22Rv1 (cell line): ENCODE data around the gene GSS.

Experiments
- H3K27ac ChIP-seq: fragments of 450-650 bp; 2 replicates; pipeline ENCODE4 v1.5.1; 2017
- ZFX ChIP-seq: fragments of 450-650 bp; IDR thresholded peaks from 2 replicates; pipeline ENCODE4 v1.6.1; 2017; ENCODE audit warnings: antibody characterized with exemption, borderline replicate concordance
- TF ChIP-seq, protein P1 (sequence below): fragments of 450-650 bp; IDR thresholded peaks from 2 replicates; pipeline ENCODE4 v1.5.1; 2017; ENCODE audit warnings: mild to moderate bottlenecking

Gene GSS

DNA sequence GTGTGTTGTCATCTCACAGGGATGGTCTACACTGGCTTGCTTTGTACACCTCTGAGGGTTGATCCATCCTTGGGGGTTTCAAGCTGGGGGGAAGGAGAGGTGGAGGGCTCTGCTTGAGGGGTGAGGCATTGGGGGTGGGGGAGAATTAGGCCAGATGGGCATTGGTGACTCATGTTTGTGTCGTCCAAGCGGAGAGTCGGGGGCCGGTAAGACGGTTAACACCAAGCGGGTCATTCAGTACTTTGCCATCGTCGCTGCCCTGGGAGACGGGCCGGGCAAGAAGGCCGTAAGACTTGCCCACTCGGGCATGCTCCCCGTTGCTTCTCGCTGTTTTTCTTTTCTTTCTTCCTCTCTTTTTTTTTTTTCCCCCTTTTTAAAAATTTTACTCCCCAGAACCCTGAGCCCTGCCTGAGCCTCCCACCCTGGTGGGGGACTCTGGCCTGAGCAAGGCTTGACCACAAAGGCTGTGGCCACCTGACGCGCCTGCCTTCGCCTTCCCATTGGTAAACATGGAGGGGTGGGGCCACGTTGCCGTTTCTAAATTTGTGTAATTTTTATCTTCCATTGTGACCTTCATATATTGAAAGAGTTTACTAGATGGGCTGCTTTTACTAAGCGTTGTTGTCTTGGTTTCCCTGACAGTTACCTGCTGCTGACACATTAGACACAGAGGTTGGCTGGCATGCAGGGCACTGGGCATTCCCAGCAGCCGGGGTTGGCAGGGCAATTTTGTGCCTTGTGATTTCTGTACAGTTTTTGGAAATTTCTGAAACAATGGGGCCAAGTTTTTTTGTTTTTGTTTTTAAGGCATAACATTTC, 26.9 kb upstream of the GSS start:
- H3K27ac ChIP-seq = no peak overlapping the region
- TF ChIP-seq ZFX = no peak
- TF ChIP-seq, protein P1, sequence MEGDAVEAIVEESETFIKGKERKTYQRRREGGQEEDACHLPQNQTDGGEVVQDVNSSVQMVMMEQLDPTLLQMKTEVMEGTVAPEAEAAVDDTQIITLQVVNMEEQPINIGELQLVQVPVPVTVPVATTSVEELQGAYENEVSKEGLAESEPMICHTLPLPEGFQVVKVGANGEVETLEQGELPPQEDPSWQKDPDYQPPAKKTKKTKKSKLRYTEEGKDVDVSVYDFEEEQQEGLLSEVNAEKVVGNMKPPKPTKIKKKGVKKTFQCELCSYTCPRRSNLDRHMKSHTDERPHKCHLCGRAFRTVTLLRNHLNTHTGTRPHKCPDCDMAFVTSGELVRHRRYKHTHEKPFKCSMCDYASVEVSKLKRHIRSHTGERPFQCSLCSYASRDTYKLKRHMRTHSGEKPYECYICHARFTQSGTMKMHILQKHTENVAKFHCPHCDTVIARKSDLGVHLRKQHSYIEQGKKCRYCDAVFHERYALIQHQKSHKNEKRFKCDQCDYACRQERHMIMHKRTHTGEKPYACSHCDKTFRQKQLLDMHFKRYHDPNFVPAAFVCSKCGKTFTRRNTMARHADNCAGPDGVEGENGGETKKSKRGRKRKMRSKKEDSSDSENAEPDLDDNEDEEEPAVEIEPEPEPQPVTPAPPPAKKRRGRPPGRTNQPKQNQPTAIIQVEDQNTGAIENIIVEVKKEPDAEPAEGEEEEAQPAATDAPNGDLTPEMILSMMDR = no peak

GRCh38 chr20:34980543-34981233, 25.1 kb upstream of the GSS start:
- TF ChIP-seq, protein P1 = no peak
- TF ChIP-seq ZFX = no peak
- H3K27ac ChIP-seq = no peak overlapping the region

DNA sequence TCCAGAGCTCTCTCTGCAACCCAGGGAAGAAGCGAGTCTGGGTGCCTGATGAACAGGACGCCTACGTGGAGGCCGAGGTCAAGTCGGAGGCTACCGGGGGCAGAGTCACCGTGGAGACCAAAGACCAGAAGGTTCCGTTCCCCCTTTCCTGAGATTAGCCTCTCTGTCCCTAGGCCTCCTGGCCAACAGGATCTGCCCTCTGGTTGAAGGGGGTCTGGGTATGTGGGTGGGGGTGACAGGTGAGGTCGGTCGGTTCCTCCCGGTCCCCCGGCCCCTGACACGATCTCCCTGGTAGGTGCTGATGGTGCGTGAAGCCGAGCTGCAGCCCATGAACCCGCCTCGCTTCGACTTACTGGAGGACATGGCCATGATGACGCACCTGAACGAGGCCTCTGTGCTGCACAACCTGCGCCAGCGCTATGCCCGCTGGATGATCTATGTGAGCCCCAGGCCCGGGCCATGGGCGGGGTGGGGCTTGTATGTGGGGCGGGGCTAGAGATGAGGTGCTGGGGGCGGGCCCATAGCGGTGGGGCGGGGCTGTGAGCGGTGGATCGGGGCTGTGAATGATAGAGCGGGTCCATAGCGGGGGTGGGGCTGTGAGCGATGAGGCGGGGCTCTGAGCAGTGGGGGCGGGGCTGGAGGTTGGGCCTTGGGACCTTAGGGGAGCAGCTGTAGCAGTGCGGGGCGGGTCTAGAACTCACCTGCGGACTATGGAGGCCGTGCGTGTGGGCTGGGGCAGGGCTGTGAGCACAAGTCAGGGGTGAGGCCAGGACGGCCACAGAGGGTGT, 24.0 kb upstream of the GSS start:
- no peak for TF ChIP-seq ZFX
- no peak overlapping the region for H3K27ac ChIP-seq

DNA sequence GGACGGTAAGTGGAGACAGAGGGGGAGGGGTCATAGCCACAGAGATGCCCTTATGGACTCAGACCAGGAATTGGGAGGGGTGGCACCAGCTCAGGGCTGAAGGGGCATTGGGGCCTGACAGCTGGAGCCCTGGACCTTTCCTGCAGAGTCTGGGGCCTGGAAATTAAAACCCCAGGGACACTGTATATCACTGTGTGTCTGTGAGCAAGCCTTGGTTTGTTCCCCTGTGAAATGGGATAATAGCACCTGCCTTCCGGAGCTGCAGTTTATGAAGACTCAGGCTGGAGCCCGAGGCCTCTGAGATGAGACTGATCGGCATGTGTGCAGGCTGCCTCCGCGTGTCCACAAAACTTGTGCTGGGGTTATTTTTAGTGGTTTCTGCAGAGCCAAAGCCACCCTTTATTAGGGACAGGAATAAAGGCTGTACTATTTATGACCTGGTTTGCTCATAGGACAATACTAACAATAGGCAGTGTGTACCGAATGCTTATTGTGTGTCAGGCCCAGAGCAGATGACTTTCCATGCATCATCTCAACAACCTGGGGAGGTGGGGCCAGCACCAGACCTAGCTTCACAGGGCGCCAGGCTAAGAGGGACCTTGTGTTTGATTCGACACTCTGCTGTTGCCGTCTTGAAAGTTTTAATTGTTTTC, 22.6 kb upstream of the GSS start:
- no peak overlapping the region for H3K27ac ChIP-seq
- TF ChIP-seq, protein P1 = no peak
- no peak for TF ChIP-seq ZFX

- TF ChIP-seq, protein P1 = no peak
- no peak for TF ChIP-seq ZFX
- H3K27ac ChIP-seq = no peak overlapping the region
These were observed 21.9 kb upstream of the GSS start for GRCh38 chr20:34977365-34978091.

- TF ChIP-seq, protein P1 = no peak
- no peak overlapping the region for H3K27ac ChIP-seq
These were observed 20.7 kb upstream of the GSS start for GRCh38 chr20:34976286-34976685.

- TF ChIP-seq ZFX = no peak
- TF ChIP-seq, protein P1 = no peak
- H3K27ac ChIP-seq = no peak overlapping the region
These were observed 18.6 kb upstream of the GSS start for GRCh38 chr20:34974246-34974645.
